ENCODE data around the gene ACR. TPM values are rescaled to one million over a fixed set of nuclear protein-coding genes. Genes with fewer than 3 reads are reported as not detected.

Gene ACR
- total RNA-seq = not detected

GRCh38 chr22:50737728-50738648, at the start of gene ACR:
ACR (plus strand) TSS chr22:50738204; CDS start chr22:50738236, 32 bp downstream.

GRCh38 chr22:50783033-50783879, 45.3 kb downstream of the ACR start, which contains the start of gene RABL2B:
RABL2B (minus strand) TSS chr22:50783636; CDS start chr22:50782294, 1,342 bp downstream.

Other genes starting within 250 kb of the ACR start
- gene LMF2, start 230.5 kb upstream of the ACR start, total RNA-seq = 100 to 1,000 TPM; 106 to 107 TPM
- gene NCAPH2, start 230.0 kb upstream of the ACR start, total RNA-seq = 10 to 100 TPM; 83.5 to 88.7 TPM
- 10 to 100 TPM in 1 of 2 experiments, 1 to 10 TPM in 1; 3.8 to 11.7 TPM for gene SCO2, start 212.6 kb upstream of the ACR start, total RNA-seq
- 10 to 100 TPM; 39.2 to 41.7 TPM for gene TYMP, start 208.2 kb upstream of the ACR start, total RNA-seq
- gene KLHDC7B, start 192.3 kb upstream of the ACR start, total RNA-seq = 1 to 10 TPM; 6.4 to 7.6 TPM
- gene SYCE3, start 175.3 kb upstream of the ACR start, total RNA-seq = not detected
- 10 to 100 TPM; 54.9 to 59.9 TPM for gene CPT1B, start 159.8 kb upstream of the ACR start, total RNA-seq
- 100 to 1,000 TPM; 111 to 117 TPM for gene CHKB, start 155.4 kb upstream of the ACR start, total RNA-seq
- gene MAPK8IP2, start 137.4 kb upstream of the ACR start, total RNA-seq = under 1 TPM; 0.12 to 0.28 TPM
- 10 to 100 TPM; 56.8 to 59.1 TPM for gene ARSA, start 110.1 kb upstream of the ACR start, total RNA-seq
- not detected for gene SHANK3, start 65.4 kb upstream of the ACR start, total RNA-seq
- 10 to 100 TPM; 25.8 to 28.2 TPM for gene RABL2B, start 45.4 kb downstream of the ACR start, total RNA-seq